ENCODE measurements around the gene HSD17B4. TPM values are rescaled to one million over a fixed set of nuclear protein-coding genes. Genes with fewer than 3 reads are reported as not detected.

The HSD17B4 gene
- total and polyA plus RNA-seq, 12 donors, result 236 to 620 (median 344) TPM

DNA sequence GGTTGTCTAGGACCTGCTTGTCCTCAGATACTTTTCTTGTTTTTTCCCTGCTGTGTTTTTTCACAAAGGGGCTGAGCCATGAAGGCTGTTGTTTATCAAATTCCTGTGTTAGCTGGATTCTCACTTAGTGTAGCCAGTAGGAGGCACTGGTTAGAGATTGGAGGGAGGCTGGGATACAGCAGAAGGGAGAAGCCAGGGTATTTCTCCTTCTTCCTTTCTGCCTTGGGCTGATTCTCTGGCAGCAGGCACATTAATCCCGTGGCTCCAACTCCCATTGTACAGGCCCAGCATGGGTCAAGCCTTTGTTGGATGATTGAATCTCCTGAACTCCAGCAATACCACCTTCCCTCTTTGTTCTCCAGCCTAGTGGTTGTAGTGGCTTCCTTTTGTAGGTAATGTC lies 130.7 kb downstream of the HSD17B4 start:
- Histone ChIP-seq H3K36me3 (replicated peaks in 1 of 2) (no peaks in the 10 kb centered on the region), H3K27me3 (no peaks in the 10 kb centered on the region), H3K27ac (no peak overlapping the region), H3K4me3 (no peak overlapping the region), H3K4me1 (replicated peaks in 1 of 2) (no peaks in the 10 kb centered on the region), H3K9me3 (replicated peaks in 1 of 3) (no peaks in the 10 kb centered on the region)
- no peak for TF ChIP-seq POLR2A (IDR thresholded peaks at IDR 0.05)
- TF ChIP-seq, protein P1, sequence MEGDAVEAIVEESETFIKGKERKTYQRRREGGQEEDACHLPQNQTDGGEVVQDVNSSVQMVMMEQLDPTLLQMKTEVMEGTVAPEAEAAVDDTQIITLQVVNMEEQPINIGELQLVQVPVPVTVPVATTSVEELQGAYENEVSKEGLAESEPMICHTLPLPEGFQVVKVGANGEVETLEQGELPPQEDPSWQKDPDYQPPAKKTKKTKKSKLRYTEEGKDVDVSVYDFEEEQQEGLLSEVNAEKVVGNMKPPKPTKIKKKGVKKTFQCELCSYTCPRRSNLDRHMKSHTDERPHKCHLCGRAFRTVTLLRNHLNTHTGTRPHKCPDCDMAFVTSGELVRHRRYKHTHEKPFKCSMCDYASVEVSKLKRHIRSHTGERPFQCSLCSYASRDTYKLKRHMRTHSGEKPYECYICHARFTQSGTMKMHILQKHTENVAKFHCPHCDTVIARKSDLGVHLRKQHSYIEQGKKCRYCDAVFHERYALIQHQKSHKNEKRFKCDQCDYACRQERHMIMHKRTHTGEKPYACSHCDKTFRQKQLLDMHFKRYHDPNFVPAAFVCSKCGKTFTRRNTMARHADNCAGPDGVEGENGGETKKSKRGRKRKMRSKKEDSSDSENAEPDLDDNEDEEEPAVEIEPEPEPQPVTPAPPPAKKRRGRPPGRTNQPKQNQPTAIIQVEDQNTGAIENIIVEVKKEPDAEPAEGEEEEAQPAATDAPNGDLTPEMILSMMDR (IDR thresholded peaks at IDR 0.05), result no peak
- intact Hi-C loops (cut with DNase I), result no loop called here
- DNase-seq, result no peak
- 56 to 62% (median 59%) methylated on average over 1 of the region's 1 CpG for WGBS, 4 donors

DNA sequence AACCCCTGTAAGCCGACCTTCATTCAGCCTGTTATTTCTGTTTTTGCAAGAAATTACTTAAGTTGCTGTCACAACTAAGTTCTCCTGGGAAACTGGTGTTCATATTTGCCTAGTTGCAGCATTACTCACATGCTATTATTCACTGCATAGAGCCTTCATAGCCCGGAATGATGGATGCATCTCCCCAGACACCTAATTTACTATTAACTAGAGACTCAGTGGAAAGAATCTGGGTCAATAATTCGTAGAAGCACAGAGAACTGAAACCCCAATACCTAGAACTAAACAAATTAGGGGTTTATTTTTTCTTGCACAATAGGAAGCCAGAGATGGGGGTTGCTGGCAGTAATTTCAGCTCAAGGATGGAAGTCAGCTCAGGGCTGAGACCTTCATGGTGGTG lies 131.4 kb downstream of the HSD17B4 start:
- H3K27ac ChIP-seq, result no peak overlapping the region
- H3K4me1 ChIP-seq (replicated peaks in 1 of 2), result no peaks in the 10 kb centered on the region
- no peak overlapping the region for H3K4me3 ChIP-seq
- intact Hi-C loops (cut with DNase I), result no loop called here
- H3K27me3 ChIP-seq, result no peaks in the 10 kb centered on the region
- no peaks in the 10 kb centered on the region for H3K36me3 ChIP-seq (replicated peaks in 1 of 2)
- TF ChIP-seq, protein P1 (IDR thresholded peaks at IDR 0.05), result no peak
- no peak for TF ChIP-seq POLR2A (IDR thresholded peaks at IDR 0.05)
- no peaks in the 10 kb centered on the region for H3K9me3 ChIP-seq (replicated peaks in 1 of 3)
- no peak for DNase-seq
- 32 to 50% (median 42%) methylated on average over 3 of the region's 3 CpGs for WGBS, 4 donors

Small RNA genes lying within 50 kb of the gene (small RNA-seq; reads per million reads assigned to genes)
- gene RNA5SP190, result 0.12 to 0.25 reads per million in 2 donors

Other genes starting within 250 kb of the HSD17B4 start
- gene TNFAIP8, start 96.5 kb upstream of the HSD17B4 start, total RNA-seq, result 10 to 100 TPM in 2 of 9 donors, 1 to 10 TPM in 7; 1.4 to 12.7 (median 6.6) TPM
- 1 to 10 TPM; 3.1 to 6.3 (median 3.9) TPM for gene TNFAIP8, start 96.5 kb upstream of the HSD17B4 start, polyA plus RNA-seq
- under 1 TPM in 1 of 9 donors, not detected in 8; 0.22 TPM for gene FAM170A, start 177.1 kb downstream of the HSD17B4 start, total RNA-seq
- under 1 TPM in 2 of 3 donors, not detected in 1; 0.17 to 0.56 TPM for gene FAM170A, start 177.1 kb downstream of the HSD17B4 start, polyA plus RNA-seq

Measured in adrenal gland (tissue), 12 donors.